HL-60/S4 treated with retinoic acid at 250 ng/mL for 4 days and 3 days (cell line): ENCODE measurements around the gene PLPPR2.
"Not testable (repeated sequence)": the region's sequence is repeated elsewhere in the genome, so short reads cannot be mapped to it uniquely, and the experiment has no call there.

Experiments used
- in situ Hi-C: fragments of 300-500 bp; cut with MboI; formaldehyde crosslinking; loops from 2 replicates; pipeline ENCODE4 v1.7.0; 2022; ENCODE audit warnings: low sequenced_read_pairs

Gene PLPPR2

DNA sequence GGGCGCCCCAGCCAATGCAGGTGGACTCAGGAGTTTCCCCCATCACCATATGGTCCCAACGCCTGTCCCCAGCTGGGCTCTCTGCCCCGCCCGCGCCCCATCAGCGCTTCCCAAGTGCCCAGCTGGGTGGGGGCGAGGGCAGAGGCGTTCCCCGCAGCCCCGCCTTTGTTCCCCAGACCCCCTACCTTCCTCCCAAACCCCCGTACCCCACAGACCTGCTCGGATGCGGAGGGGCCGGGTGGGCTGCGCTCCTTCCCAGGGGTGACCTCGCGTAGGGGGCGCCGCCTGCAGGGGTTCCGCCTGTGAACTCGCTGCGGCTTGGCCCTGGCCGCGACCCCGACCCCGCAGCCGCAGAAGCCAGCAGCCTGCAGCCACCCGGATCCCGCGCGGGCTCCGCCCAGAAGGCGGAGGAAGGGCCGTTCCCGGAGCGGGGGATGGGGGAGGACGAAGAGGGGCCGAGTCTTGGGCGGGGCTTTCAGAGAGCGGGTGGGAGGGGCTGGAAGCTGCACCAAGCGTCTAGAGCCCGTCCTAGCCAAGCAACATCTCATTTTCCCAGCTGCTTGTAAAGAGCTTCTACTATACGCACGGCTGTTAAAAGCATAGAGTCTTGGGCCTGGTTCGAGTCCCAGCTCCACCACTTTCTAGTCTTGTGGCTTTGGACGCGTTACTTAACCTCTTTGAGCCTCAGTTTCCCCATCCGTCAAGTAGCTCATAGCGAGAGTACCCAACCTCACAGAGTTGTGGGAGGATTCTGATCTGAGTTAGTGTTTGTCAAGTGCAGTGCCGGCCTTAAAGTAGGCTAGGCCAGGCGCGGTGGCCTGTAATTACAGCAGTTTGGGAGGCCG, 15.8 kb upstream of the PLPPR2 start, which contains the start of gene RAB3D:
TSS of gene RAB3D (minus strand) at position 404 of the 845 bp plus-strand sequence. CDS start 2,258 bp downstream, outside the sequence.
- in situ Hi-C loops: no loop called here

DNA sequence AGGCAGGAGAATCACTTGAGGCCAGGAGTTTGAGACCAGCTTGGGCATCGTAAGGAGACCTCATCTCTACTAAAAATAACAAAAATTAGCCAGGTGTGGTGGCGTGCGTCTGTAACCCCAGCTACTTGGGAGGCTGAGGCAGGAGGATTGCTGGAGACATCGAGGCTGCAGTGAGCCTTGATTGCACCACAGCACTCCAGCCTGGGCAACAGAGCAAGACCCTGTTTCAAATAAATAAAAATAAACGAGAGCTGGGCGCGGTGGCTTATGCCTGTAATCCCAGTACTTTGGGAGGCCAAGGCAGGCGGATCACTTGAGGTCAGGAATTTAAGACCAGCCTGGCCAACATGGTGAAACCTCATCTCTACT, 15.1 kb upstream of the PLPPR2 start:
- in situ Hi-C loops: not testable (repeated sequence)

DNA sequence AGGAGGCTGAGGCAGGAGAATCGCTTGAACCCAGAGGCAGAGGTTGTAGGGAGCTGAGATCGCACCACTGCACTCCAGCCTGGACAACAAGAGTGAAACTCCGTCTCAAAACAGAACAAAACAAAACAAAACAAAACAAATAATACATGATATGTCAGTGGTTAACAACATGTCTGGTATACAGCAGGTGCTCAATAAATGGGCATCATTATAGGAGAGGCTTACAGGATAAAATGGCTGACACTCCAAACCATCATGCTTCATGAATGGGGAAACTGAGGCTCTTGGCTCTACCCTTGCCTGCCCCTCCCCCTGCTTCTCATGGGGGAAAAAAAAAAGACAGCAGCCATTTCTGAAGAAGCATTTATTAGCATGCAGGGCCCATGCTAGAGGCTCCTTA, 12.8 kb upstream of the PLPPR2 start:
- in situ Hi-C loops: no loop called here

DNA sequence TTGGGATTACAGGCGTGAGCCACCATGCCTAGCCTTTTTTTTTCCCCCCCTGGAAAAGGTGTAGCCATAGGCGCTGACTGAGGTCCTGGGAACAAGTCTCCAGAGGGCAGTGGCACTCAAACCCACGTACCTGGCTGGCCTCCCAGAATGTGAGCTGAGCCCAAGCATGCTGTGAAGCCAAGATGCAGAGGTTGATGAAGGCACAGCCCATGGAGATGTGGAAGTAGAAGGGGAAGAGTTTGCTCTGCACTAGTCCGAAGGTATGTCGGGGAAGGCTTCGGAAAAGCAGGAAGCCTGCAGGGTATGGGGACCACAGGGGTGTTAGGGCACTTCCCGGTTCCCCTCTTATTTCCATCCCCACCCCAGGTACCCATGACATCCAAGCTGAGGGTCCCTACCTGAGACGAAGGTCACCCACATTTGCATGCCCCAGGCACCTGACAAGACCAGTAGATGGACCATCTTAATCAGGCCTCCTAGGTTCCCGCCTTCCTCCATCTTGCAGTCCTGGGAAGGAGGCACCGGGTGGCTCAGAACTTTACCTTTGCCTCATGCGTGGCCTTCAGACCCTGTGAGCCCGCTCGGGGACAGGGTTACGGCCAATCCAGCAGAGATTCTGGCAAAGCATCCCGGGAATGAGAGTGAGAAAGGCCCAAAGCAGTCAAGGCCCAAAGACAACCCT, 10.0 kb upstream of the PLPPR2 start:
- in situ Hi-C loops: no loop called here

DNA sequence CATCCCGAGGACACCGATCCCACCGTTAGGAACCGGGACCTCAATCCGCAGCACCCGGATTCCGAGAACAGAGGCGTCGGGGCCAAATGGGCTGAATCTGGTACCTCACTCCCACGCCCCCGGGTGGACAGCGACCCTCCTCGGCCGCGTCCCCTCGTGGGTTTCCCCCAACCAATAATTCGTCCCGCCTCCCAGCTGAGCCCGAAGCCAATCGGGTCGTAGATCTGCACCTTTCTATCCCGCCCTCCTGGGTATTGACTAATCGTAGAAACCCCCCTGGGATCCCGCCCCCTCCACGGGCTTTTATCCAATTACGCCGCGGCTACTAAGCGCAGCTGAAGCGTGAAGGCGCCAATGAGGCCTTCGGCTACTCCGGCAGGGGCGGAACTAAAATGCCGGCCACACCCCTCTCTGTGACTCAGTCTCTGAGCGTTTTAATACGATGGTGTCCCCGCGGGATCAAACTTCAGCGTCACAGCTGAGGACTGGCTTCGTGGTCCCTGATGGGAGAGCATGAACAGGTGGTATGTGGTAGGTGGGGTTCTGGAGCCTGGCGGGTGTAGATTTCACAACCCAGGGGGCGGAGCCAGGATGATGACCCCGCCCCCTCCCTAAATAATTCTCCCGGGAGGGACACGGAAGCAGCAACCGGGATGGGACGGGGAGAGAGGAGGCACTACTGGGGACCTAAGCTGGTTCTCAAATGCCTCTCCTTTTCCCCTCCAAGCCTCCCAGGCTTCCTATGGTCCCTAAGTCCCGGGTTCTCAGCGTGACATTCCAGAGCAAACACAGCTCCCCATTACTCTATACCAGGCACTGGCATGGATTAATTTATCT, 8.9 kb upstream of the PLPPR2 start, which contains the start of the genes CCDC159 and TMEM205:
TSS of gene CCDC159 (plus strand) at position 416 of the 837 bp plus-strand sequence. CDS start at position 504, 88 bp downstream.
TSS of gene TMEM205 (minus strand) at position 165 of the 837 bp plus-strand sequence. CDS start 649 bp downstream, outside the sequence.
- in situ Hi-C loops: no loop called here

DNA sequence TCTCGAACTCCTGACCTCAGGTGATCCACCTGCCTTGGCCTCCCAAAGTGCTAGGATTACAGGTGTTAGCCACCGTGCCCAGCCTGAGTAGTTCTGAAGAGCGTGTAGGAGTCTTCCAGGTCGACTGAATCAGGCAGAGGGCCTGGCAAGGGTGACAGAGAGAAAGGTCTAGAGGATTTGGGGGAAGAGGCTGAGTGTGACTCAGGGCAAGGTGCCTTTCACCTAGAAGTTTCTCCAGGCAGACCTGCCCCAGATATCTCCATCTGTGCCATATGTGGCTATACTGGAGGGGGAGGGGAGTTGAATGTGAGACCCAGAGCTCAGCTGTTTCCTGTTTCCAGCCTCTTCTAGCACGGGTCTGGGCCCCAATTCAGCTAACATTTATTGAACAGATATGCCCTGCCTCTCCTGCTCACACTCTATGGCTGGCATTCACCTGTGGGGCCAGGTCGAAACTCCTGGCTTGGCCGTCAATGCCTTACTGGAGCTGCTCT, 7.6 kb upstream of the PLPPR2 start:
- in situ Hi-C loops: no loop called here

DNA sequence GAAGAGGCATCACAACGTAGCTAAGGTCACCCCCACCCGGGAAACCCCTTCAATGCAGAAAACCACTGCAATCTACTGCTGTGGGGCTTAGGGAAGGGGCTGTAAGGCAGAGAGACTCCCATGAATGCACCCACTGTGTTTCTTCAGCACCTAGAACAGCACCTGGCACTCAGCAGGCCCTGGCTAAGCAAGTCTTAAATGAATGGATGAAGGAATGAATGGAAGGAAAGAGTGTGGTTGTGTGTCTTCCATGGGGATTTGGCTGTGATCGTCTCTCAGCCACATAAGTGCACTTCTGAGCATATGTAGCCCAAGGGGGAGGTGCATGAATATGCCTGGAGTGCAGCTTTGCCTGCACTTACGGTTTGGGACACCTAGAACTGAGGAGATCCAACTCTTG, 6.1 kb upstream of the PLPPR2 start:
- in situ Hi-C loops: no loop called here

DNA sequence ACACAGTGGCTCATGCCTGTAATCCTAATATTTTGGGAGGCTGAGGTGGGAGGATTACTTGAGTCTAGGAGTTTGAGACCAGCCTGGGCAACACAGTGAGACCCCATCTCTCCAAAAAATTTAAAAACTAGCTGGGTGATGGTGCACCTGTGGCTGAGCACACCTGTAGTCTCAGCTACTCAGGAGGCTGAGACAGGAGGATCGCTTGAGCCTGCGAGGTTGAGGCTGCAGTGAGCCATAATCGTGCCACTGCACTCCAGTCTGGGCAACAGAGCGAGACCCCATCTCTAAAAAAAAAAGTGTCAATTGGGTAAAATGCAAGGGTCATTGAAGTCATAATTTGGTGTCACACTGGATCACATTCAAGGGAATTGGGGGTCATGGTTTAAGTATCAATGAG, 1.1 kb upstream of the PLPPR2 start:
- in situ Hi-C loops: not testable (repeated sequence)

DNA sequence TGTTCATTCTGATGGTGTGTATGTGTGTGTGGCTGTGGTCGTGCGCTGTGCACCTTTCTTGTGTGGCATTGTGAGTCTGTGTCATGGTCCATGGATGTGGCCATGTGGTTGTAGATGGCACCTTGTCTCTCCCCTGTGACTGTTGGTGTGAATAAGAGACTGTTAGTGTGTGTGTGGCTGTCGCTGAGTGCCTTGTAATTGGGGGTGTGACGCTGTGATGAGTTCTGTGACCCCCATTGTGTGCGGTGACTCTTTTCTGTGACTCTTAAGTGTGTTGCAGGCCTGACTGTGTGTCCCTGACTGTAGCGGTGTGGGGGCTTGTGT, 804 bp downstream of the PLPPR2 start:
- in situ Hi-C loops: no loop called here

DNA sequence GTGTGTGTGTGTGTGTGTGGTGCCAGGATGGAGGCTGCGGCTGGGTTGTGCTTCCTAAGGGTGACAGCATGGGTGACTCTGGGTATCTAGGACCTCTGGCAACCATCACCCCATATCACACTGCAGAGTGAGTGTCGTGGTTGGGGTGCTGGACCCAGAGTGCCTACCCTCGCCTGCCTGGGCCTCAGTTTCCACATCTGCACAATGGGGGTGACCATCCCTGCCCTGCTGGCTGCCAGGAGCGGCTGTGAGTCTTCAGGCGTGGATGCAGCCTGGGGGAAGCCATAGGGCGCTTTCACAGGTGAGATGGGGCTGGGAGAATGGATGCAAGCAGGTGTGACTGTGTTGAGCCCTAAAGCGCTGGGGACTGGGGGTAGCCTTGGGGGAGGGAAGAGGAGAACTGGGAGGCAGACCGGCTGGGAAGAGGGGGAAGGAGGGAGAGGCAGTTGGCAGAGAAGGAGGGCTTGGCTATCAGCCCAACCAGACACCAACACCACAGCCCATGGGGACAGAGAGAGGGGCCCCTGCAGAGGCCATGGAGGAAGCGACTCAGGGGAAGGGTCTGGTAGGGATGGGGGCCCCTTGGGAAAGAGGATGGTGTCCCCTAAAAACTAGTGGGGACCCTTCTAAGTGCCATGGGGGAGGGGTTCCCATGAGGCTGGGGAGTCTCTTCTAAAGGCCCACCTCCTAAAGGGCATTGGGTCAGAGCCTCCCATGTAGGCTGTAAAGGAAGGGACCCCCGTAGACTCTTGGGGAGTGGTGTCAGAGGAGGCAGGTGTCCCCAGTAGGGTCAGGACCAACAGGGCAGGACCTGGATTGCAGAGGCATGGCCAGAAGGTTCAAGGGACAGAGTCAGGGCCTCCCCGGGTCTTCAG, 1.7 kb downstream of the PLPPR2 start:
- in situ Hi-C loops: no loop called here

DNA sequence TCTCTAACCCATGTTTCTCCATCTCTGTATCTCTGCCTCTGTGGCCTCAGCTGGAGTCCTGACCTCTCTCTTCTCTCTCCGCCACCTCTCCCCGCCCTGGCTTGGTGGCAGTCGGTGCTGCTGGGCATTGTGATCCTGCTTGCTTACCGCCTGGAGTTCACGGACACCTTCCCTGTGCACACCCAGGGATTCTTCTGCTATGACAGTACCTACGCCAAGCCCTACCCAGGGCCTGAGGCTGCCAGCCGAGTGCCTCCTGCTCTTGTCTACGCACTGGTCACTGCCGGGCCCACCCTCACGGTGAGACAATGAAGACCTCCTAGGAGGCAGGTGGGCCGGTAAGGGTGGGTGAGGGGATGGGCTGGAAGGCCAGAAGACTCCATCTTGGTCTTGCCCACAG, 4.2 kb downstream of the PLPPR2 start:
- in situ Hi-C loops: no loop called here

DNA sequence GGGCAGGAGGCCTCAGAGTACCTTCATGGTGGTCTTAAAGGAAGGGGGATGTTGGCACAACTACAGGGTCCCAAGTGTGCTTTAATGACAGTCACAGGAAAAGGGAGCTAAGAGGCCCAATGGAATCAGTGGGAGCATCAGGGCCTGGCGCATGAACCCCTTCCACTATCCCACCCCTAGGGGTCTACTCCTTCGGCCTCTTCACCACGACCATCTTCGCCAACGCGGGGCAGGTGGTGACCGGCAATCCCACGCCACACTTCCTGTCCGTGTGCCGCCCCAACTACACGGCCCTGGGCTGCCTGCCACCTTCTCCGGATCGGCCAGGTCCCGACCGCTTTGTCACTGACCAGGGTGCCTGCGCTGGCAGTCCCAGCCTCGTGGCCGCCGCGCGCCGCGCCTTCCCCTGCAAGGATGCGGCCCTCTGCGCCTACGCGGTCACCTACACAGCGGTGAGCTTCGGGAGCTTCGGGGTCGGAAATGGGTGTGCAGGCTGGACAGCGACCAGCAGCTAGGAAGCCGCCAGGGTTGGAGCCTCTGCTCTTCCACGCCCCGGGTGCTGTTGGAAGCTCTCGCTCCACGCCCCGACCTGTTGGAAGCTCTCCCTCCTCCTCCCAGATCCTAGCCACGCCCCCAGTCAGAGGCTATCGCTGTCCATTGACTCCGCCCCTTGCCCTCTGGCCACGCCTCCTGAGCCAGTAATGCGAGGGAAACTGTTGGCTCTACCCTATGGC, 6.0 kb downstream of the PLPPR2 start:
- in situ Hi-C loops: no loop called here

DNA sequence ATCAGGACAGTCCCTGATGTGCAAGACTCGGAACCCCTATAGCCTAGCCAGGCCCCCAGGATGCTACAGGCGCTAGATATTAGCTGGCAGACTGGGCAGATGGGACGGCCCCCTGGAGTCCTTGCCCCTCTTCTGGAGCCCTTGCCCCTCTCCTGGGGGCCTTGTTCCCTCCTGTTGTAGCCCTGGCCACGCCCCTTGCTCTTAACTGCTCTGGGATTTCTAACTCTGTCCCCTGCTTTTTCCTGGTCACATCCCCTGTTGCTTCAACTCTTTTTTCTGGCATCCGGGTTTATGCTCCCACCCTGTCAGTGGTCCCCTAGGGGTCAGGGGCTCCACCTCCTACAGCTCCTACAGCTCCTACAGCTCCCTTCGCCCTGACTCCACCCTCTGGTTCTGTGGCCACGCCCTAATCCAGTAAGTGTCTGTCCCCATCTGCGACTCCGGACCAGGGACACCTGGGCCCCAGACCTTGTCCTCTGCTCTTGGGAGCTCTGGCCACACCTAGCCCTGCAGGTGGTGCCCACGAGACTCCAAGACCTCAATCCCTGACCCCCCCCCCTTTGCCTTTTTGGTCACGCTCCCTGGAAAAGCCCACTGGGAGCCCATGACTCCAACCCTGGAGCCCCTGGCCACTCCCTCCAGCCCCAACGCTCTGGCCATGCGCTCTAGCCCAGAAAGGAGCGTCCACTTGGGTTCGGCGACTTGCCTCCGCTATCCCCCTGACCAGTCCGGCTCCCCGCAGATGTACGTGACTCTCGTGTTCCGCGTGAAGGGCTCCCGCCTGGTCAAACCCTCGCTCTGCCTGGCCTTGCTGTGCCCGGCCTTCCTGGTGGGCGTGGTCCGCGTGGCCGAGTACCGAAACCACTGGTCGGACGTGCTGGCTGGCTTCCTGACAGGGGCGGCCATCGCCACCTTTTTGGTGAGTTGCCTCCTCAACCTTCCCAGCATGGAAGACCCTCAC, 6.8 kb downstream of the PLPPR2 start:
- in situ Hi-C loops: no loop called here

DNA sequence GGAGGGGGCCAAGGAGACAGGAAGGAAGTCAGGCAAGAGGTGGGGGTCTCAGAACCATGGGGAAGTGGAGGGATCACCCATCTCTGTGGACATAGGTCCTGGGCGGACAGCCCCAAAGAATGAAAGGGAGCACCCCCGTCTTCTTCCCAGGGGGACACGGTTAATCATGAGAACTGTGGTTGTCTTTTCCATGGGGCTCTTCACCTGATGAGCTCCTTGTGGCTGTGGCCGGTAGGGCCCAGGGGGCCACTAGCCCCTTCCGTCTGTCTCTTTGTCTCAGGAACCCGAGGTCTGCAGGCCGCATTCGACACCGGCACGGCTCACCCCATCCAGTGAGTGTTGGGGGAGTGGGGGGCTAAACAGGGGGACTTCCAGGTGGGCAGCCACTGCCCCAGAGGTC, 8.6 kb downstream of the PLPPR2 start:
- in situ Hi-C loops: no loop called here

DNA sequence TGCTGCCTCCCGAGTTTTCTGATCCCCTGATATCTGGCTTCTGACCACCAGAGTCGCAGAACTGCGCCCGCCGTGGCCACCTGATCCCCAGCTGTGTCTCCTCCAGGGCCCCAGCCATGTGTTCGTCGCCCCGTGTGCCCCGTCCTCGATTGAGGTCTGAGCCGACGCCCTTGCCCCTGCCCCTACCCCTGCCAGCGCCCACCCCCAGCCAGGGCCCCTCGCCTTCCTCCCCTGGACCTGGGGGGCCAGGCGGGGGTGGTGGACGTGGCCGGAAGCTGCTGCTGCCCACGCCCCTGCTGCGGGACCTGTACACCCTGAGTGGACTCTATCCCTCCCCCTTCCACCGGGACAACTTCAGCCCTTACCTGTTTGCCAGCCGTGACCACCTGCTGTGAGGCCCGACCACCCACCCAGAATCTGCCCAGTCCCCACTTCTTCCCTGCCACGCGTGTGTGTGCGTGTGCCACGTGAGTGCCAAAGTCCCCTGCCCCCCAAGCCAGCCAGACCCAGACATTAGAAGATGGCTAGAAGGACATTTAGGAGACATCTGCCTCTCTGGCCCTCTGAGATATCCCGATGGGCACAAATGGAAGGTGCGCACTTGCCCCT, 9.2 kb downstream of the PLPPR2 start:
- in situ Hi-C loops: no loop called here

DNA sequence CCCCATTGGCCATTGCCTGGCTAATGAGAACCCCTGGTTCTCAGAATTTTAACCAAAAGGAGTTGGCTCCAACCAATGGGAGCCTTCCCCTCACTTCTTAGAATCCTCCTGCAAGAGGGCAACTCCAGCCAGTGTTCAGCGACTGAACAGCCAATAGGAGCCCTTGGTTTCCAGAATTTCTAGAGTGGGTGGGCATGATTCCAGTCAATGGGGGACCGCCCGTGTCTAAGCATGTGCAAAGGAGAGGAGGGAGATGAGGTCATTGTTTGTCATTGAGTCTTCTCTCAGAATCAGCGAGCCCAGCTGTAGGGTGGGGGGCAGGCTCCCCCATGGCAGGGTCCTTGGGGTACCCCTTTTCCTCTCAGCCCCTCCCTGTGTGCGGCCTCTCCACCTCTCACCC, 9.7 kb downstream of the PLPPR2 start:
- in situ Hi-C loops: no loop called here

DNA sequence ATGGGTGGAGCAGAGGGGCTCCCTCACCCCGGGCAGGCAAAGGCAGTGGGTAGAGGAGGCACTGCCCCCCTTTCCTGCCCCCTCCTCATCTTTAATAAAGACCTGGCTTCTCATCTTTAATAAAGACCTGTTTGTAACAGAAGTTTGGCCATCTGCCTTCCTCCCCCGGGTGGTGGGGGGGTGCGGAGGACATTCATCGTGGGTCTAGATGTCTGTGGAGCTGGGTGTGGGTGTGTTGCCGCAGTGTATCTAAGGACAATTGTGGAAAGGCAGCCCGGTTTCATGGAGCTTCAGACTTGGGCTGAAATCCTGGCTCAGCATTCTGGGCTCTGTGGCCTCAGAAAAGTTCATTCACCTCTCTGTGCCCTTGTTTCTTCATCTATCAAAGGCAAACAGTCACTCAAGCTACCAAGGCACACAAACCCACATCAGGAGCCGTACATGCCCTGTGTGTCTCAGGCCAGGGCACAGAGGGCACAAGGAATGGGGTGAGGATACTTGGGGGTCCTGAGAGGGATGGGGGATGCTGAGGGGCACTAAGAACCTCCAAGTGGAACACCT, 10.4 kb downstream of the PLPPR2 start:
- in situ Hi-C loops: no loop called here

DNA sequence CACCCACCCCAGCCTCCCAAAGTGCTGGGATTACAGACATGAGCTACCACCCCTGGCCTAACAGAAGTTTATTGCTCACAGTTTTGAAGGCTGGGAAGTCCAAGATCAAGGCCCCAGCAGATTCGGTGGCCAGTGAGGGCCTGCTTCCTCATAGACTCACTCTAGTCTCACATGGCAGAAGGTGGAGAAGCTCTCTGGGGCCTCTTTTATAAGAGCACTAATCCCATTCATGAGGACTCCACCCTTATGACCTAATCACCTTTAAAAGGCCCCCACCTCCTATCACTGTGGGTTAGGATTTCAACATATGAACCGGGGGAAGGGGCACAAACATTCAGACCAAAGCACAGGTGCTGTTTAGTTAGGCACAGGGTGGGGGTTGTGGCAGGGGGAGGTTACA, 12.3 kb downstream of the PLPPR2 start:
- in situ Hi-C loops: no loop called here
